Keratinocyte (primary cell): ENCODE results near the gene CEP63.

Source experiments
- CTCF ChIP-seq, 3 experiments: IDR thresholded peaks in 1 of 3; conservative IDR thresholded peaks in 1 of 3; optimal IDR thresholded peaks in 1 of 3; 2 replicates in 2 of 3; 3 replicates in 1 of 3; pipeline versions ENCODE3 to v1.5.1; 2011; ENCODE audit warnings: low read length in 3 of 3, mild to moderate bottlenecking in 3 of 3, moderate library complexity in 2 of 3, control low read depth in 1 of 3, inconsistent platforms in 1 of 3; ENCODE audit not compliant: insufficient read depth in 2 of 3; ENCODE audit errors: extremely low read depth in 1 of 3
- EZH2 ChIP-seq: IDR thresholded peaks from one replicate; pipeline ENCODE4 v1.6.1; 2012; ENCODE audit warnings: inconsistent platforms, mild to moderate bottlenecking, low read length, moderate library complexity

GRCh38 chr3:134464689-134465365 is 21.0 kb upstream of the CEP63 start:
- TF ChIP-seq CTCF (optimal IDR thresholded peaks at IDR 0.05 in 1 of 3, IDR thresholded peaks at IDR 0.05 in 1 of 3, conservative IDR thresholded peaks at IDR 0.05 in 1 of 3; ENCODE audit: extremely low read depth in 1 of 3, insufficient read depth in 2 of 3, low read length in 3 of 3) (no peak), EZH2 (no peak)
